Measurements from ENCODE around the gene PPHLN1. TPM values are rescaled to one million over a fixed set of nuclear protein-coding genes. Genes with fewer than 3 reads are reported as not detected.

PPHLN1 gene
- total RNA-seq, 4 donors from 2014 or later = 63.2 to 175 (median 68.1) TPM

DNA sequence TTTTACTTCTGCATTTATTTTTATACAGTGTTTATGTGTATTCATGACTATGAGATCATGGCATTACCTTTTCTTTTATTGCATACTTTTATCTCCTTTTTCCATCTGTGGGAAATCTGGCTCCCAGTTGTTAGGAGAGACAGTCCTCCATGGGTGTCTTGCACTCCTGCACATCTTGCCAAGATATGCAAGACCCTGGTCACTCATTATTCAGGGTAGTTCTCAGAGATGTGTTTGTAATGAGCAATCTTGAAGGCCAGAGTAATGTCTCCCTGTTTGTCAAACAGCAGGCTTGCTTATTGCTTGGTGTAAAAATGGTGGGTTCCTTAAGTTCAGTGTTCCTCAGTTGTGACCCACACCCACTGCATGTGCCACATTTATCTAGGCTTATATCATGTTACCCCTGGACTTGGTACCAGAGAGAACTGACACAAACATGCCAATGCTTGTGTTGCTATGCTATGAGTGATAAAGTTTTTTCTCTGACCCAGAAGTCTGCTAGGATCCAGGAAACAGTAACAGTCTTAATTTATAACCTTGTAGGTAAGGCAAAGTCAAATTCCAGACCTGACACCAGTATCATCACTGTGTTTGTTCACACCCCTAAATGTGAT is 36.8 kb downstream of the PPHLN1 start:
- Histone ChIP-seq H3K36me3 (no peaks in the 10 kb centered on the region), H3K9me3 (no peaks in the 10 kb centered on the region), H3K27ac (no peak overlapping the region), H3K4me1 (no peaks in the 10 kb centered on the region), H3K4me3 (no peak overlapping the region), H3K27me3 (no peaks in the 10 kb centered on the region)
- no peak for TF ChIP-seq POLR2A (IDR thresholded peaks at IDR 0.05)
- TF ChIP-seq, protein P1, sequence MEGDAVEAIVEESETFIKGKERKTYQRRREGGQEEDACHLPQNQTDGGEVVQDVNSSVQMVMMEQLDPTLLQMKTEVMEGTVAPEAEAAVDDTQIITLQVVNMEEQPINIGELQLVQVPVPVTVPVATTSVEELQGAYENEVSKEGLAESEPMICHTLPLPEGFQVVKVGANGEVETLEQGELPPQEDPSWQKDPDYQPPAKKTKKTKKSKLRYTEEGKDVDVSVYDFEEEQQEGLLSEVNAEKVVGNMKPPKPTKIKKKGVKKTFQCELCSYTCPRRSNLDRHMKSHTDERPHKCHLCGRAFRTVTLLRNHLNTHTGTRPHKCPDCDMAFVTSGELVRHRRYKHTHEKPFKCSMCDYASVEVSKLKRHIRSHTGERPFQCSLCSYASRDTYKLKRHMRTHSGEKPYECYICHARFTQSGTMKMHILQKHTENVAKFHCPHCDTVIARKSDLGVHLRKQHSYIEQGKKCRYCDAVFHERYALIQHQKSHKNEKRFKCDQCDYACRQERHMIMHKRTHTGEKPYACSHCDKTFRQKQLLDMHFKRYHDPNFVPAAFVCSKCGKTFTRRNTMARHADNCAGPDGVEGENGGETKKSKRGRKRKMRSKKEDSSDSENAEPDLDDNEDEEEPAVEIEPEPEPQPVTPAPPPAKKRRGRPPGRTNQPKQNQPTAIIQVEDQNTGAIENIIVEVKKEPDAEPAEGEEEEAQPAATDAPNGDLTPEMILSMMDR (IDR thresholded peaks at IDR 0.05) = no peak
- DNase-seq = no peak

DNA sequence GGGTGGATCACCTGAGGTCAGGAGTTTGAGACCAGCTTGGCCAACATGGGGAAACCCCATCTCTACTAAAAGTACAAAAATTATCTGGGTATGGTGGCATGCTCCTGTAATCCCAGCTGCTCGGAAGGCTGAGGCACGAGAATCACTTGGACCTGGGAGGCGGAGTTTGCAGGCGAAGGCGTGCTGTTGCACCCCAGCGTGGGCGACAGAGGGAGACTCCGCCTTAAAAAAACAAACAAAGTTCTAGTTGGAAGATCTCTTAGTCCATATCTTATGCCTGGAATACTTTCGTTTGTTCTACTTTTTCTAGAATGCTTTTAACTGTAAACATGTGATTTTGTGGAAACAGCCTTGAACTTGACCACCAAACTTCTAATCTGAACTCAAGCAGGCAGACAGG is 38.7 kb downstream of the PPHLN1 start:
- H3K27me3 ChIP-seq = no peaks in the 10 kb centered on the region
- H3K36me3 ChIP-seq = no peaks in the 10 kb centered on the region
- H3K4me1 ChIP-seq = no peaks in the 10 kb centered on the region
- H3K4me3 ChIP-seq = no peak overlapping the region
- H3K9me3 ChIP-seq = no peaks in the 10 kb centered on the region
- H3K27ac ChIP-seq = no peak overlapping the region
- DNase-seq = no peak
- TF ChIP-seq POLR2A (IDR thresholded peaks at IDR 0.05) = no peak
- TF ChIP-seq, protein P1 (IDR thresholded peaks at IDR 0.05) = no peak

DNA sequence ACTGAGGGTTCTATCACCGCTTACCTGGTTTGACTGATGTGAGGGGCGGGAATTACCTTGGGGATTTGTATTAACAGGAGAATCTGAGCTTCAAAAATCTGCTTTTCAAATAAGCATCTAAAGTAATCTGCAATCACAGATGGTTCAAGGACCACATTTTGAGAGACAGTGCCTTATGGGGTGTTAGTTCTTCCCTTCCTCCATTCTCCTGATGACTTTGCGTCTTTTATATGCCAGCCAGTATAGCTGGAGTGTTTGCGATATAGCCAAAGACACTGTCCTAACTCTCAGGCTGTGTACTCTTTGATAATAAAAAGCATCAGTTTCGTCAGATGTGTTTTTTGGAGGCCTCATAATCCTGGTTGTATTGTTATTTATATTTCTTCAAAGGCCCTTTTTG is 39.5 kb downstream of the PPHLN1 start:
- DNase-seq = no peak
- Histone ChIP-seq H3K27ac (no peak overlapping the region), H3K36me3 (no peaks in the 10 kb centered on the region), H3K9me3 (no peaks in the 10 kb centered on the region), H3K4me3 (no peak overlapping the region), H3K27me3 (no peaks in the 10 kb centered on the region), H3K4me1 (no peaks in the 10 kb centered on the region)
- TF ChIP-seq, protein P1 (IDR thresholded peaks at IDR 0.05) = no peak
- no peak for TF ChIP-seq POLR2A (IDR thresholded peaks at IDR 0.05)

DNA sequence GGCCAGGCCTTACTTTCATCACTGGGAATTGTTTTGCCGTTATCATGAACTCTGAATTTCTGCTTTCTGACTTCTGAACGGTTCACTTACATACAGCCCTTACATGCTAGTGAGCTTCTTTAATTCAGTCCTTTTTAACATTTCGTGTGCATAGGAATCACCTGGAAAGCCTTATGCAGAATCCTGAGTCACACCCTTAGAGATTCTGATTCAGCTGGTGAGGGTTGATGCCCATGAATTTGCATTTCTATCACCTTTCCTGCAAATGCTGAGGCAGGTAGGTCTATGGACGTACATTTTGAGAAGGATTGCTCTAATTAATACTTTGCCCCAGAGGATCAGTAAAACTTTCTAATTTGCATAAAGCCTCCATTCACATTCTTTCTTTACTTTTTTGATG is 44.0 kb downstream of the PPHLN1 start:
- Histone ChIP-seq H3K27ac (no peak overlapping the region), H3K4me3 (no peak overlapping the region), H3K27me3 (no peaks in the 10 kb centered on the region), H3K9me3 (no peaks in the 10 kb centered on the region), H3K36me3 (peaks cover 0 to 4% (median 0%) of the 10 kb centered on the region in 3 donors), H3K4me1 (no peaks in the 10 kb centered on the region)
- DNase-seq = no peak
- no peak for TF ChIP-seq POLR2A (IDR thresholded peaks at IDR 0.05)
- TF ChIP-seq, protein P1 (IDR thresholded peaks at IDR 0.05) = no peak

DNA sequence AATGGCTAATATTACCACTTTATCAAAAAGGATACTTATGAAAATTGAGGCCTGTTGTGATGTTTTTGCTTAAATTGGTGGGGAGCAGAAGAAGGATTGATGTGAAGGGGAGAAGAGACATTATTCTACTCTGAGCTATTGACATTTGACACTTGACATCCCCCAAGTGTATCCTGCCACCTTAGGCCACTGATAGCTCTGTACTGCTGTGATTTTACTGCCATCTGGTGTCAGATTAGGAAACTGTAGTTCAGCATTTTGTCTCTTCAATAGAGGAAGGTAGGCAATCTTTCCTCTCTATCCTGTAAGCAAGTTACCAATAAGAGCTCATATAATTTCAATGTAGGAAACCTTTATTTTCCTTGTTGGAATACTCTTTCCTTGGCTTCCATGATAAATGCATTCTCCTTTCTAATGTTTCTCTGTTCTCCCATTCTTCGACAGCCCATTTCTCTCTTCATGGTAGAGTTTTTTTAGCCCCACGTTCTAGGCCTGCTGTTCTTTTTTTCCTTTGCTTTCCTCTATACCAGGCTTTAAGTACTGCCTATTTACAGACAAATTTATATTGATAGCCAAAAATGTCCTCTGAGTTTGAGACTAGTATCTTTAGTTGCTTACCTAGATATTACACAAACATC is 46.3 kb downstream of the PPHLN1 start:
- H3K27me3 ChIP-seq = no peaks in the 10 kb centered on the region
- H3K9me3 ChIP-seq = no peaks in the 10 kb centered on the region
- no peak overlapping the region for H3K4me3 ChIP-seq
- H3K36me3 ChIP-seq = peaks cover 0 to 19% (median 0%) of the 10 kb centered on the region in 3 donors
- no peaks in the 10 kb centered on the region for H3K4me1 ChIP-seq
- TF ChIP-seq POLR2A (IDR thresholded peaks at IDR 0.05) = no peak
- TF ChIP-seq, protein P1 (IDR thresholded peaks at IDR 0.05) = peak; percentile 18 to 79 (median 74)
- no peak overlapping the region for H3K27ac ChIP-seq
- no peak for DNase-seq

Data from Peyer's patch (tissue), 4 donors.